IMR-90 (cell line): ENCODE results near the gene PRSS53. TPM values are rescaled to one million over a fixed set of nuclear protein-coding genes. Genes with fewer than 3 reads are reported as not detected.

Experiments used
- ATAC-seq: fragments of 200-7000 bp; cut with Tn5 transposase; 2 replicates; pipeline ENCODE4 v1.9.1; 2020; ENCODE audit warnings: low read depth, mild to moderate bottlenecking, moderate library complexity
- BruUV-seq: library from RNA; stranded (reverse); fragments of 400-500 nt; replicated peaks from 2 replicates; lab custom pipeline; 2021; lab: Mats Ljungman, UMichigan
- CTCF ChIA-PET: fragments of 300-600 bp; formaldehyde crosslinking; extraction: SDS; loops from one replicate; lab custom pipeline; 2021; ENCODE audit warnings: antibody characterized with exemption; lab: Yijun Ruan, JAX
- POLR2A ChIA-PET: fragments of 300-600 bp; sonication (Branson Sonifier 250); formaldehyde crosslinking; loops from one replicate; lab custom pipeline; 2022; ENCODE audit warnings: antibody characterized with exemption; ENCODE audit not compliant: unreplicated experiment; lab: Charles Lee
- DNase-seq: peaks from one replicate; pipeline ENCODE4 v3.0.0; 2013
- H2AFZ ChIP-seq: replicated peaks from 2 replicates; pipeline ENCODE3; 2013; ENCODE audit warnings: low read length, mild to moderate bottlenecking; ENCODE audit not compliant: poor library complexity
- H2AK5ac ChIP-seq: 2 replicates; pipeline ENCODE4 v1.6.1; 2013; ENCODE audit warnings: low read depth, low read length, inconsistent platforms
- H2AK9ac ChIP-seq: replicated peaks from 2 replicates; pipeline ENCODE3; 2013; ENCODE audit warnings: mild to moderate bottlenecking, low read depth, low read length, moderate library complexity; ENCODE audit not compliant: poor library complexity
- H2BK120ac ChIP-seq: 2 replicates; pipeline ENCODE4 v1.6.1; 2013; ENCODE audit warnings: low read depth, low read length, inconsistent platforms
- H2BK15ac ChIP-seq: 3 replicates; pipeline ENCODE4 v1.6.1; 2013; ENCODE audit warnings: low read depth, low read length, inconsistent platforms
- H2BK20ac ChIP-seq: 2 replicates; pipeline ENCODE4 v1.6.1; 2013; ENCODE audit warnings: low read depth, mild to moderate bottlenecking, inconsistent platforms, low read length, moderate library complexity
- H2BK5ac ChIP-seq: 2 replicates; pipeline ENCODE4 v1.6.1; 2013; ENCODE audit warnings: mild to moderate bottlenecking, low read depth, low read length, inconsistent platforms; ENCODE audit not compliant: poor library complexity, severe bottlenecking
- H3K14ac ChIP-seq: replicated peaks from 2 replicates; pipeline ENCODE4 v1.6.1; 2013; ENCODE audit warnings: low read depth, low read length, inconsistent platforms
- H3K18ac ChIP-seq: 2 replicates; pipeline ENCODE4 v1.6.1; 2013; ENCODE audit warnings: low read depth, low read length, control low read depth
- H3K23ac ChIP-seq: 2 replicates; pipeline ENCODE4 v1.6.1; 2013; ENCODE audit warnings: low read depth, low read length, inconsistent platforms
- H3K27ac ChIP-seq: 2 replicates; pipeline ENCODE4 v1.5.1; 2013; ENCODE audit warnings: mild to moderate bottlenecking, control low read depth, low read length; ENCODE audit not compliant: insufficient read depth
- H3K27me3 ChIP-seq: 2 replicates; pipeline ENCODE4 v1.6.1; 2013; ENCODE audit warnings: low read length; ENCODE audit not compliant: control insufficient read depth, insufficient read depth
- H3K36me3 ChIP-seq: 2 replicates; pipeline ENCODE4 v1.6.1; 2013; ENCODE audit warnings: low read length, mixed read lengths; ENCODE audit not compliant: control insufficient read depth, insufficient read depth
- H3K4ac ChIP-seq: 2 replicates; pipeline ENCODE4 v1.6.1; 2013; ENCODE audit warnings: low read depth, low read length, inconsistent platforms
- H3K4me1 ChIP-seq: 2 replicates; pipeline ENCODE4 v1.6.1; 2013; ENCODE audit warnings: low read length, mixed read lengths; ENCODE audit not compliant: control insufficient read depth, insufficient read depth
- H3K4me2 ChIP-seq: 2 replicates; pipeline ENCODE4 v1.6.1; 2013; ENCODE audit warnings: low read depth, mild to moderate bottlenecking, control low read depth, low read length, moderate library complexity
- H3K4me3 ChIP-seq: 2 replicates; pipeline ENCODE4 v1.5.1; 2013; ENCODE audit warnings: low read depth, mild to moderate bottlenecking, control low read depth, low read length, moderate library complexity; ENCODE audit not compliant: insufficient read depth
- H3K56ac ChIP-seq: 2 replicates; pipeline ENCODE4 v1.6.1; 2013; ENCODE audit warnings: low read length, inconsistent platforms; ENCODE audit not compliant: insufficient read depth; ENCODE audit errors: extremely low read depth
- H3K79me1 ChIP-seq, 2 experiments: 2 replicates each; pipeline ENCODE4 v1.6.1; 2013; ENCODE audit warnings: low read length in 2 of 2, inconsistent platforms in 1 of 2, low read depth in 1 of 2
- H3K9ac ChIP-seq: 2 replicates; pipeline ENCODE4 v1.6.1; 2013; ENCODE audit warnings: low read depth, low read length, control low read depth
- H3K9me1 ChIP-seq: 2 replicates; pipeline ENCODE4 v1.6.1; 2013; ENCODE audit warnings: low read length, inconsistent platforms; ENCODE audit not compliant: insufficient read depth
- H3K9me3 ChIP-seq: 2 replicates; pipeline ENCODE4 v1.6.1; 2013; ENCODE audit warnings: low read length; ENCODE audit not compliant: control insufficient read depth, insufficient read depth
- H4K20me1 ChIP-seq: 2 replicates; pipeline ENCODE4 v1.6.1; 2013; ENCODE audit warnings: low read length, inconsistent platforms; ENCODE audit not compliant: insufficient read depth
- H4K5ac ChIP-seq: 2 replicates; pipeline ENCODE4 v1.6.1; 2013; ENCODE audit warnings: mild to moderate bottlenecking, low read depth, low read length, control low read depth
- H4K8ac ChIP-seq, 2 experiments: 2 replicates each; pipeline ENCODE4 v1.6.1; 2013; ENCODE audit warnings: low read depth in 2 of 2, low read length in 2 of 2, control low read depth in 1 of 2, inconsistent platforms in 1 of 2
- H4K91ac ChIP-seq: 2 replicates; pipeline ENCODE4 v1.6.1; 2013; ENCODE audit warnings: low read depth, low read length, inconsistent platforms; ENCODE audit not compliant: insufficient read depth
- BHLHE40 ChIP-seq: fragments of 150-350 bp; IDR thresholded peaks from 2 replicates; pipeline ENCODE4 v1.6.1; 2016; ENCODE audit warnings: mild to moderate bottlenecking, low read depth, low read length
- CEBPB ChIP-seq: IDR thresholded peaks from 2 replicates; pipeline ENCODE4 v1.6.1; 2012; ENCODE audit warnings: low read depth, low read length, improper control_type of control experiment
- CHD1 ChIP-seq: IDR thresholded peaks from 2 replicates; pipeline ENCODE4 v1.6.1; 2012; ENCODE audit warnings: low read depth, low read length, improper control_type of control experiment
- FOS ChIP-seq: fragments of 150-350 bp; IDR thresholded peaks from 2 replicates; pipeline ENCODE4 v1.6.1; 2016; ENCODE audit warnings: low read depth, low read length
- MAZ ChIP-seq: IDR thresholded peaks from 2 replicates; pipeline ENCODE4 v1.6.1; 2012; ENCODE audit warnings: low read depth, mild to moderate bottlenecking, low read length, improper control_type of control experiment, moderate library complexity, borderline replicate concordance
- MXI1 ChIP-seq: IDR thresholded peaks from 2 replicates; pipeline ENCODE4 v1.6.1; 2012; ENCODE audit warnings: low read depth, mild to moderate bottlenecking, low read length, moderate library complexity, borderline replicate concordance
- NFE2L2 ChIP-seq: fragments of 150-350 bp; IDR thresholded peaks from 2 replicates; pipeline ENCODE4 v1.6.1; 2016; ENCODE audit warnings: low read depth, mild to moderate bottlenecking, low read length
- POLR2A ChIP-seq: IDR thresholded peaks from 2 replicates; pipeline ENCODE4 v1.6.1; 2012; ENCODE audit warnings: mild to moderate bottlenecking, low read depth, low read length
- RAD21 ChIP-seq: IDR thresholded peaks from 2 replicates; pipeline ENCODE4 v1.6.1; 2012; ENCODE audit warnings: low read length, improper control_type of control experiment
- RCOR1 ChIP-seq: IDR thresholded peaks from 2 replicates; pipeline ENCODE4 v1.6.1; 2012; ENCODE audit warnings: mild to moderate bottlenecking, low read length, improper control_type of control experiment; ENCODE audit not compliant: insufficient replicate concordance
- RFX5 ChIP-seq: IDR thresholded peaks from 2 replicates; pipeline ENCODE4 v1.8.0; 2012; ENCODE audit warnings: low read depth, mild to moderate bottlenecking, low read length, moderate library complexity
- WGBS, 2 experiments: methylation state at CpG; one replicate each; pipeline versions ENCODE4 v1.1.5 to v1.1.7; 2013; ENCODE audit warnings: missing lambda C conversion rate in 2 of 2; ENCODE audit not compliant: insufficient read length in 1 of 2; ENCODE audit errors: extremely low coverage in 2 of 2; 5-methylcytosine and 5-hydroxymethylcytosine counted together
- dilution Hi-C: fragments of 300-500 bp; cut with HindIII; formaldehyde crosslinking; loops from one replicate; pipeline ENCODE4 v1.14.3; 2018; ENCODE audit warnings: low sequenced_read_pairs; ENCODE audit not compliant: unreplicated experiment
- in situ Hi-C: fragments of 300-500 bp; cut with MboI; formaldehyde crosslinking; loops from 3 replicates; pipeline ENCODE4 v1.14.3; 2019; ENCODE audit warnings: low sequenced_read_pairs, inconsistent platforms, mixed read lengths
- intact Hi-C: fragments of 100-400 bp; cut with micrococcal nuclease; formaldehyde crosslinking; loops from 2 replicates; pipeline ENCODE4 v1.10.0; 2022
- polyA plus RNA-seq, 3 experiments: library from polyadenylated mRNA; depleted of rRNA; stranded (reverse); fragments of >200 nt; gene quantifications; 2 replicates each; pipeline ENCODE4 v1.2.3, GENCODE V29; 2012; ENCODE audit warnings: low replicate concordance in 1 of 3
- total RNA-seq: library from RNA; depleted of rRNA; stranded (reverse); fragments of >200 nt; gene quantifications from 2 replicates; pipeline ENCODE4 v1.2.3, GENCODE V29; 2012
- TF ChIP-seq, protein P1 (sequence below): fragments of 150-350 bp; IDR thresholded peaks from 2 replicates; pipeline ENCODE4 v1.6.1; 2017; ENCODE audit warnings: mild to moderate bottlenecking, antibody characterized with exemption, low read length, low read depth
- TF ChIP-seq, protein P2 (sequence below): conservative IDR thresholded peaks from 2 replicates; pipeline ENCODE4 v1.5.1; 2012; ENCODE audit warnings: mild to moderate bottlenecking, low read depth, low read length, improper control_type of control experiment
- TF ChIP-seq, protein P3 (sequence below): fragments of 150-350 bp; IDR thresholded peaks from 2 replicates; pipeline ENCODE4 v1.6.1; 2016; ENCODE audit warnings: low read depth, mild to moderate bottlenecking, low read length, moderate library complexity, borderline replicate concordance

PRSS53 gene
- total and polyA plus RNA-seq, 2 of the 4 experiments (the other 2 are of a cell fraction), result 0.72 to 5.9 TPM

DNA sequence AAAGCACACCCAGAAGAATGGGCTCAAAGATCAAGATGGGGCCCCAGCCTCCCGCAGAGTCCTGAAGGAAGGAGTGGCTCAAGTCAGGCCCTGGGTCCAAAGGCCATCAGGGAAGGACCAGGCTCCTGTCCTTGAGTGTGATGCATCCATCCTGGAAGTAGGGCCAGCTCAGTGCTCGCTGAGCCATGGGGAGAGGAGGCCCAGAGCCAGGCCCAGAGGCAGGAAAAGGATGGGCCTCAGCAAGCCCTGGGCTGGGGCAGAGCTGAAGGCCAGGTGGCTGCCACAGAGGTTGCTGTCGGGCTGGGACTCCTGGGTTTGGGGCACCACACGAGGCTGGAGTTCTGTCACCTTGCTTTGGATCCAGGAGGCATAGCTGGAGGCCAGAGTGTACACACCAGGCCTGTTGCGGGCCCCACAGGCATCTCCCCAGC is 43.1 kb upstream of the PRSS53 start:
- DNase-seq (no peak), ATAC-seq (no peak)
- Histone ChIP-seq H2AK5ac (no peak overlapping the region), H3K27me3 (no peaks in the 10 kb centered on the region; the same call in 1 of the 2 replicates), H3K27ac (no peak overlapping the region), H3K23ac (no peak overlapping the region), H2BK120ac (no peak overlapping the region), H4K20me1 (no peaks in the 10 kb centered on the region), H3K9me1 (peaks cover 3% of the 10 kb centered on the region), H3K14ac (no peak overlapping the region), H3K9me3 (no peaks in the 10 kb centered on the region), H3K9ac (no peak overlapping the region), H3K56ac (no peak overlapping the region), H2AFZ (no peak overlapping the region), H4K5ac (no peak overlapping the region), H3K18ac (no peak overlapping the region), H3K79me1 (no peaks in the 10 kb centered on the region), H3K4me2 (no peak overlapping the region), H2BK15ac (no peak overlapping the region), H3K4me3 (no peak overlapping the region), H2BK20ac (no peak overlapping the region), H3K36me3 (peaks cover 36% of the 10 kb centered on the region), H2AK9ac (no peak overlapping the region), H3K4me1 (0 out of 2 replicates have a peak, but pooled peaks cover 3% of the 10 kb centered on the region), H2BK5ac (no peak overlapping the region), H4K91ac (no peak overlapping the region), H4K8ac (no peak overlapping the region), H3K4ac (no peak overlapping the region)
- no TSS peak for BruUV-seq
- intact Hi-C loops (no loop called here), dilution Hi-C loops (no loop called here), in situ Hi-C loops (no loop called here)
- ChIA-PET POLR2A (no interaction called here), CTCF (interaction anchor here (0.6 kb wide), 1 partner anchor 10 kb away, joined by 3 read pairs; no protein-coding TSS in a partner anchor)
- TF ChIP-seq MXI1 (no peak), RCOR1 (no peak), RFX5 (no peak), MAZ (no peak), POLR2A (no peak), CHD1 (no peak), FOS (no peak), BHLHE40 (no peak), RAD21 (no peak), CEBPB (no peak), NFE2L2 (no peak)
- TF ChIP-seq, protein P1, sequence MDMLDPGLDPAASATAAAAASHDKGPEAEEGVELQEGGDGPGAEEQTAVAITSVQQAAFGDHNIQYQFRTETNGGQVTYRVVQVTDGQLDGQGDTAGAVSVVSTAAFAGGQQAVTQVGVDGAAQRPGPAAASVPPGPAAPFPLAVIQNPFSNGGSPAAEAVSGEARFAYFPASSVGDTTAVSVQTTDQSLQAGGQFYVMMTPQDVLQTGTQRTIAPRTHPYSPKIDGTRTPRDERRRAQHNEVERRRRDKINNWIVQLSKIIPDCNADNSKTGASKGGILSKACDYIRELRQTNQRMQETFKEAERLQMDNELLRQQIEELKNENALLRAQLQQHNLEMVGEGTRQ, result no peak
- TF ChIP-seq, protein P2, sequence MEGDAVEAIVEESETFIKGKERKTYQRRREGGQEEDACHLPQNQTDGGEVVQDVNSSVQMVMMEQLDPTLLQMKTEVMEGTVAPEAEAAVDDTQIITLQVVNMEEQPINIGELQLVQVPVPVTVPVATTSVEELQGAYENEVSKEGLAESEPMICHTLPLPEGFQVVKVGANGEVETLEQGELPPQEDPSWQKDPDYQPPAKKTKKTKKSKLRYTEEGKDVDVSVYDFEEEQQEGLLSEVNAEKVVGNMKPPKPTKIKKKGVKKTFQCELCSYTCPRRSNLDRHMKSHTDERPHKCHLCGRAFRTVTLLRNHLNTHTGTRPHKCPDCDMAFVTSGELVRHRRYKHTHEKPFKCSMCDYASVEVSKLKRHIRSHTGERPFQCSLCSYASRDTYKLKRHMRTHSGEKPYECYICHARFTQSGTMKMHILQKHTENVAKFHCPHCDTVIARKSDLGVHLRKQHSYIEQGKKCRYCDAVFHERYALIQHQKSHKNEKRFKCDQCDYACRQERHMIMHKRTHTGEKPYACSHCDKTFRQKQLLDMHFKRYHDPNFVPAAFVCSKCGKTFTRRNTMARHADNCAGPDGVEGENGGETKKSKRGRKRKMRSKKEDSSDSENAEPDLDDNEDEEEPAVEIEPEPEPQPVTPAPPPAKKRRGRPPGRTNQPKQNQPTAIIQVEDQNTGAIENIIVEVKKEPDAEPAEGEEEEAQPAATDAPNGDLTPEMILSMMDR, result no peak
- TF ChIP-seq, protein P3, sequence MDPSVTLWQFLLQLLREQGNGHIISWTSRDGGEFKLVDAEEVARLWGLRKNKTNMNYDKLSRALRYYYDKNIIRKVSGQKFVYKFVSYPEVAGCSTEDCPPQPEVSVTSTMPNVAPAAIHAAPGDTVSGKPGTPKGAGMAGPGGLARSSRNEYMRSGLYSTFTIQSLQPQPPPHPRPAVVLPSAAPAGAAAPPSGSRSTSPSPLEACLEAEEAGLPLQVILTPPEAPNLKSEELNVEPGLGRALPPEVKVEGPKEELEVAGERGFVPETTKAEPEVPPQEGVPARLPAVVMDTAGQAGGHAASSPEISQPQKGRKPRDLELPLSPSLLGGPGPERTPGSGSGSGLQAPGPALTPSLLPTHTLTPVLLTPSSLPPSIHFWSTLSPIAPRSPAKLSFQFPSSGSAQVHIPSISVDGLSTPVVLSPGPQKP, result no peak
- WGBS, 2 experiments, result 87% methylated on average over 3 of the region's 5 CpGs; no CpG with 5 or more reads in 1 of the 2 experiments
